ENCODE results near the gene MTR. TPM values are rescaled to one million over a fixed set of nuclear protein-coding genes. Genes with fewer than 3 reads are reported as not detected.

MTR gene
- total RNA-seq, 1 experiment from 2014 or later: 26.0 TPM

GRCh38 chr1:236760986-236761385 lies 34.1 kb upstream of the MTR start:
- Histone ChIP-seq H3K27me3 (replicated peaks) (no peaks in the 10 kb centered on the region), H3K4me3 (no peak overlapping the region), H3K27ac (no peak overlapping the region), H3K4me1 (replicated peaks) (no peaks in the 10 kb centered on the region), H3K36me3 (no peaks in the 10 kb centered on the region), H3K9me3 (replicated peaks) (no peaks in the 10 kb centered on the region)
- DNase-seq (ENCODE audit: low read depth in 1 of 2, low spot score in 2 of 2): no peak

- H3K27ac ChIP-seq: no peak overlapping the region
- no peak overlapping the region for H3K4me3 ChIP-seq
- H3K4me1 ChIP-seq (replicated peaks): no peaks in the 10 kb centered on the region
- no peaks in the 10 kb centered on the region for H3K9me3 ChIP-seq (replicated peaks)
- no peak for DNase-seq (ENCODE audit: low read depth in 1 of 2, low spot score in 2 of 2)
- no peaks in the 10 kb centered on the region for H3K36me3 ChIP-seq
- H3K27me3 ChIP-seq (replicated peaks): no peaks in the 10 kb centered on the region
Observed at GRCh38 chr1:236761397-236762132, 33.5 kb upstream of the MTR start.

GRCh38 chr1:236762410-236762809 lies 32.7 kb upstream of the MTR start:
- Histone ChIP-seq H3K4me3 (no peak overlapping the region), H3K9me3 (replicated peaks) (no peaks in the 10 kb centered on the region), H3K4me1 (replicated peaks) (no peaks in the 10 kb centered on the region), H3K27ac (no peak overlapping the region), H3K27me3 (replicated peaks) (no peaks in the 10 kb centered on the region), H3K36me3 (no peaks in the 10 kb centered on the region)
- DNase-seq (ENCODE audit: low read depth in 1 of 2, low spot score in 2 of 2): no peak

- H3K27ac ChIP-seq: no peak overlapping the region
- no peaks in the 10 kb centered on the region for H3K27me3 ChIP-seq (replicated peaks)
- H3K9me3 ChIP-seq (replicated peaks): no peaks in the 10 kb centered on the region
- no peaks in the 10 kb centered on the region for H3K4me1 ChIP-seq (replicated peaks)
- H3K36me3 ChIP-seq: no peaks in the 10 kb centered on the region
- DNase-seq (ENCODE audit: low read depth in 1 of 2, low spot score in 2 of 2): no peak
- no peak overlapping the region for H3K4me3 ChIP-seq
Observed at GRCh38 chr1:236765831-236766230, 29.3 kb upstream of the MTR start.

- Histone ChIP-seq H3K27me3 (replicated peaks) (no peaks in the 10 kb centered on the region), H3K36me3 (no peaks in the 10 kb centered on the region), H3K9me3 (replicated peaks) (no peaks in the 10 kb centered on the region), H3K4me1 (replicated peaks) (no peaks in the 10 kb centered on the region), H3K4me3 (no peak overlapping the region), H3K27ac (no peak overlapping the region)
- DNase-seq (ENCODE audit: low read depth in 1 of 2, low spot score in 2 of 2): no peak
Observed at GRCh38 chr1:236766506-236766905, 28.6 kb upstream of the MTR start.

GRCh38 chr1:236767276-236767675 lies 27.8 kb upstream of the MTR start:
- Histone ChIP-seq H3K27me3 (replicated peaks) (no peaks in the 10 kb centered on the region; the same call in 1 of the 2 replicates), H3K4me1 (replicated peaks) (no peaks in the 10 kb centered on the region), H3K27ac (no peak overlapping the region), H3K36me3 (no peaks in the 10 kb centered on the region), H3K9me3 (replicated peaks) (no peaks in the 10 kb centered on the region), H3K4me3 (no peak overlapping the region)
- no peak for DNase-seq (ENCODE audit: low read depth in 1 of 2, low spot score in 2 of 2)

GRCh38 chr1:236768601-236769000 lies 26.5 kb upstream of the MTR start:
- H3K4me3 ChIP-seq: no peak overlapping the region
- H3K9me3 ChIP-seq (replicated peaks): no peaks in the 10 kb centered on the region
- no peaks in the 10 kb centered on the region for H3K4me1 ChIP-seq (replicated peaks)
- no peak for DNase-seq (ENCODE audit: low read depth in 1 of 2, low spot score in 2 of 2)
- no peaks in the 10 kb centered on the region; the same call in 1 of the 2 replicates for H3K27me3 ChIP-seq (replicated peaks)
- H3K36me3 ChIP-seq: no peaks in the 10 kb centered on the region
- no peak overlapping the region for H3K27ac ChIP-seq

- H3K27me3 ChIP-seq (replicated peaks): no peaks in the 10 kb centered on the region; the same call in 1 of the 2 replicates
- H3K27ac ChIP-seq: no peak overlapping the region
- peaks cover 1% of the 10 kb centered on the region; the same call in 1 of the 2 replicates for H3K9me3 ChIP-seq (replicated peaks)
- H3K4me1 ChIP-seq (replicated peaks): no peaks in the 10 kb centered on the region
- no peak for DNase-seq (ENCODE audit: low read depth in 1 of 2, low spot score in 2 of 2)
- H3K36me3 ChIP-seq: no peaks in the 10 kb centered on the region
- H3K4me3 ChIP-seq: no peak overlapping the region
Observed at GRCh38 chr1:236773919-236774318, 21.2 kb upstream of the MTR start.

GRCh38 chr1:236774926-236775325 lies 20.2 kb upstream of the MTR start:
- peaks cover 5% of the 10 kb centered on the region; the same call in 1 of the 2 replicates for H3K9me3 ChIP-seq (replicated peaks)
- H3K4me1 ChIP-seq (replicated peaks): no peaks in the 10 kb centered on the region
- DNase-seq (ENCODE audit: low read depth in 1 of 2, low spot score in 2 of 2): no peak
- no peaks in the 10 kb centered on the region for H3K36me3 ChIP-seq
- H3K27me3 ChIP-seq (replicated peaks): no peaks in the 10 kb centered on the region; the same call in 1 of the 2 replicates
- no peak overlapping the region for H3K27ac ChIP-seq
- no peak overlapping the region for H3K4me3 ChIP-seq

GRCh38 chr1:236779312-236779711 lies 15.8 kb upstream of the MTR start:
- DNase-seq (ENCODE audit: low read depth in 1 of 2, low spot score in 2 of 2): no peak
- Histone ChIP-seq H3K27me3 (replicated peaks) (no peaks in the 10 kb centered on the region), H3K4me1 (replicated peaks) (no peaks in the 10 kb centered on the region), H3K4me3 (no peak overlapping the region), H3K36me3 (no peaks in the 10 kb centered on the region), H3K9me3 (replicated peaks) (peaks cover 5% of the 10 kb centered on the region; the same call in 1 of the 2 replicates), H3K27ac (no peak overlapping the region)

- Histone ChIP-seq H3K27me3 (replicated peaks) (no peaks in the 10 kb centered on the region; the same call in 1 of the 2 replicates), H3K36me3 (no peaks in the 10 kb centered on the region), H3K27ac (no peak overlapping the region), H3K4me3 (no peak overlapping the region), H3K9me3 (replicated peaks) (no peaks in the 10 kb centered on the region), H3K4me1 (replicated peaks) (no peaks in the 10 kb centered on the region)
- no peak for DNase-seq (ENCODE audit: low read depth in 1 of 2, low spot score in 2 of 2)
Observed at GRCh38 chr1:236785477-236785876, 9.6 kb upstream of the MTR start.

GRCh38 chr1:236786453-236786852 lies 8.6 kb upstream of the MTR start:
- Histone ChIP-seq H3K27me3 (replicated peaks) (no peaks in the 10 kb centered on the region; the same call in 1 of the 2 replicates), H3K27ac (no peak overlapping the region), H3K4me3 (no peak overlapping the region), H3K9me3 (replicated peaks) (no peaks in the 10 kb centered on the region), H3K36me3 (no peaks in the 10 kb centered on the region), H3K4me1 (replicated peaks) (no peaks in the 10 kb centered on the region)
- DNase-seq (ENCODE audit: low read depth in 1 of 2, low spot score in 2 of 2): no peak

GRCh38 chr1:236794585-236795034 lies 482 bp upstream of the MTR start:
- Histone ChIP-seq H3K4me1 (replicated peaks) (no peaks in the 10 kb centered on the region; the same call in 1 of the 2 replicates), H3K36me3 (peaks cover 4% of the 10 kb centered on the region), H3K27ac (no peak overlapping the region), H3K27me3 (replicated peaks) (no peaks in the 10 kb centered on the region), H3K9me3 (replicated peaks) (no peaks in the 10 kb centered on the region), H3K4me3 (peak overlapping the region; percentile 81)
- no peak for DNase-seq (ENCODE audit: low read depth in 1 of 2, low spot score in 2 of 2)

GRCh38 chr1:236795757-236796667 lies 920 bp downstream of the MTR start:
- peak overlapping the region; percentile 69 for H3K27ac ChIP-seq
- peaks cover 4% of the 10 kb centered on the region for H3K36me3 ChIP-seq
- DNase-seq (ENCODE audit: low read depth in 1 of 2, low spot score in 2 of 2): no peak
- peak overlapping the region; percentile 81 for H3K4me3 ChIP-seq
- H3K27me3 ChIP-seq (replicated peaks): no peaks in the 10 kb centered on the region
- H3K4me1 ChIP-seq (replicated peaks): no peaks in the 10 kb centered on the region; the same call in 1 of the 2 replicates
- no peaks in the 10 kb centered on the region for H3K9me3 ChIP-seq (replicated peaks)
